GM12892 (cell line): ENCODE measurements around the gene ANKS1B.

Experiments used
- POLR2A ChIP-seq: IDR thresholded peaks from 2 replicates; pipeline ENCODE4 v1.6.1; 2011; ENCODE audit warnings: low read depth, low read length, control low read depth
- POLR2AphosphoS5 ChIP-seq: IDR thresholded peaks from 2 replicates; pipeline ENCODE4 v1.6.1; 2011; ENCODE audit warnings: low read depth, low read length, control low read depth

GRCh38 chr12:99170461-99170860 lies 814.3 kb downstream of the ANKS1B start:
- TF ChIP-seq POLR2AphosphoS5 (no peak), POLR2A (no peak)
